HAP-1 (cell line): ENCODE data around the gene FAM111A.

Experiments used
- DNase-seq, 2 experiments: peaks; one replicate each; pipeline ENCODE4 v3.0.0-alpha.2; 2016 to 2020; ENCODE audit warnings: low spot score in 2 of 2
- H3K27me3 ChIP-seq: fragments of 250-450 bp; sonication (Bioruptor Pico); 2 replicates; pipeline ENCODE4 v1.5.1; 2020; ENCODE audit warnings: low read depth, mild to moderate bottlenecking, moderate library complexity
- H3K36me3 ChIP-seq: fragments of 250-450 bp; sonication (Bioruptor Pico); replicated peaks from 2 replicates; pipeline ENCODE4 v1.5.1; 2020; ENCODE audit warnings: mild to moderate bottlenecking
- H3K4me1 ChIP-seq: fragments of 250-450 bp; sonication (Bioruptor Pico); 2 replicates; pipeline ENCODE4 v1.5.1; 2020; ENCODE audit warnings: mild to moderate bottlenecking
- H3K4me3 ChIP-seq: fragments of 250-450 bp; sonication (Bioruptor Pico); 2 replicates; pipeline ENCODE4 v1.5.1; 2020; ENCODE audit warnings: mild to moderate bottlenecking, moderate library complexity
- H3K9me3 ChIP-seq: fragments of 250-450 bp; sonication (Bioruptor Pico); 2 replicates; pipeline ENCODE4 v1.5.1; 2020; ENCODE audit warnings: mild to moderate bottlenecking, moderate library complexity
- in situ Hi-C: fragments of 300-500 bp; cut with MboI; formaldehyde crosslinking; loops from 3 replicates; pipeline ENCODE4 v1.14.3; 2020; ENCODE audit warnings: low sequenced_read_pairs, inconsistent platforms, mixed read lengths

The FAM111A gene

DNA sequence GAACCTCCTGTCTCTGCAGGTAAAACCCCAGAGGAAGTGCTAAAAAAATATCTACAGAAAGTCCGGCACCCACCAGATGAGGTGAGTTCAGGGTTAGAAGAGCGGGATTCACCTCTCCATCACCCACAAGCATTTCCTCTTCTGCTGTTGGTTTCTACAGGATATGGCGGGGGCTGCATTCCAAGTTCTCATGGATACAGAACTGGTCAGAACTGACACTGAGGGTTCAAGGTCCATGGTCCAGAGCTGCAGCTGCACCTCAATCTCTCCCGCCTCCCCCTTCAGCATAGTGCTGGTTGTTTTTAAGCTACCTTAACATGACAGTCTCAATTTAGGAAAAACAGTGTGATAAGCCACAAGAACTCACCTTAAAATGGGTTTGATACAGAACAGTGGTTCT lies 48.4 kb downstream of the FAM111A start:
- DNase-seq, result no peak
- no peaks in the 10 kb centered on the region for H3K27me3 ChIP-seq
- no peak overlapping the region for H3K4me3 ChIP-seq
- H3K36me3 ChIP-seq, result peaks cover 16% of the 10 kb centered on the region
- peaks cover 4% of the 10 kb centered on the region; the same call in 1 of the 2 replicates for H3K4me1 ChIP-seq
- in situ Hi-C loops, result no loop called here
- no peaks in the 10 kb centered on the region for H3K9me3 ChIP-seq

DNA sequence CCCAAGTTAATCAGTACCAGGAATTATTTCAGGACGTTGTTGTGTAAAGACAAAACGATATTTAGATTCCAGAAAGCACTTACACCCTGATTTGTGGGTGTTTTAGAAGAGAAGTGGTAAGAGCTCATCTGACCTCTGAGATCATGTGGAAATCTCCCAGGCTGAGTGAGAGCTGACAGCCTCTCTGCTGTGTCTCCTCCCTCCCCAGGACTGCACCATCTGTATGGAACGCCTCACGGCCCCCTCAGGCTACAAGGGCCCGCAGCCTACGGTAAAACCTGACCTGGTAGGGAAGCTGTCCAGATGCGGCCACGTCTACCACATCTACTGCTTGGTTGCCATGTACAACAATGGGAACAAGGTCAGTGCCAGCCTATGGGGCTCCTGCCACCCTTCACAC lies 49.2 kb downstream of the FAM111A start:
- Histone ChIP-seq H3K4me1 (peaks cover 4% of the 10 kb centered on the region; the same call in 1 of the 2 replicates), H3K27me3 (no peaks in the 10 kb centered on the region), H3K9me3 (no peaks in the 10 kb centered on the region), H3K4me3 (no peak overlapping the region), H3K36me3 (peaks cover 24% of the 10 kb centered on the region)
- in situ Hi-C loops, result no loop called here
- no peak for DNase-seq

DNA sequence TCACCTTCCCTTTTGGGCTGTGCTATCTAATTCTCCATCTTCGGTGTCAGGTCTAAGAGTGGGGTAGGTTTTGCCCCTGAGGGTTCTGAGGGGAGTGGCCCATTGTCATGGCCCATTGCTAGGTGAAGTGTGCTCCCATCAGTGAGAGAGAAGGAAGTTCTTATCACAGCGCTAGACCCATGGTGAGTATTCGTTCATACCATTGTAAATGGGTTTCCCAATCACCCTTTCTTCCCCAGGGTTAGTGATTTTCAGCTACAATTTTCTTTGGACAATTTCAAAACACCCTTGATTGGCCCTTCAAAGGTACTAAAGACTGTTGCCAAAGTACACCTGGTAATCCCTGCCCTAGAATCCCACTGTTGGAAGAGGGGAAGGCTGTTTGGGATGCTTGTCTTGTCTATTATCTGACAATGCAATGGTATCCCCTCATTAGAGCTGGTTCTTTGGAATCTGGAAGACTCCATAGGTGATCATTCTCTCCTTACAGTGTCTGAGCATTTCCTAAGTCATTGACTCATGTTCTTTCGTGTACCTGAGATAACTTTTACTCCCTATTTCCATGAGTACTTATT lies 49.9 kb downstream of the FAM111A start:
- Histone ChIP-seq H3K4me3 (no peak overlapping the region), H3K36me3 (peaks cover 24% of the 10 kb centered on the region), H3K4me1 (peaks cover 4% of the 10 kb centered on the region; the same call in 1 of the 2 replicates), H3K27me3 (no peaks in the 10 kb centered on the region), H3K9me3 (no peaks in the 10 kb centered on the region)
- in situ Hi-C loops, result no loop called here
- no peak for DNase-seq

DNA sequence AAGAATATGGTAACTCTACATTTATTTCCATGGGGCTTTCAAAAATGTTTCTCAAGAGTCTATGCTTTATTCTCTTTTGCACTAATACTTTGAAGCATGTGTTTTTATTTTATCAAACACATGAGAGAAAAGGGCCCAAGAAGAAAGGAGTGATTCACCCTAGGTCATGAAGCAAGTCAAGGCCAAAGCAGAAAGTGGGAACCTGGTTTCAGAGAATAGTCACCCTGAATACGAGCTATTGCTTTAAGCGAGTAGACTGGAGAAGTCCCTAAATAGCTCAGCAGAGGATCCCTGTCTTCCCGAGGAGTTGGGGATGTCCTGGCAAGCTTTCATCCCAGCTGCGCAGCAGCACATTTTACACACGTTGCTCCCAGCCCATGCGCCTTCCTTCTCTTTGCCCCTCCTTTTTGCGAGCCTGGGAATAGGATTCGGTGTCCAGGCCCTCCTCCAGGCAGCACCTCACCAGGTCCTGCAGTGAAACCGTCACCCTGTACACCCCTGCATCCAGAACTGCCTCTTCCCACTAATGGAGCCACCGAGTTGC lies 51.0 kb downstream of the FAM111A start:
- no peak overlapping the region for H3K4me3 ChIP-seq
- no peaks in the 10 kb centered on the region for H3K9me3 ChIP-seq
- H3K4me1 ChIP-seq, result peaks cover 4% of the 10 kb centered on the region; the same call in 1 of the 2 replicates
- in situ Hi-C loops, result no loop called here
- H3K27me3 ChIP-seq, result no peaks in the 10 kb centered on the region
- H3K36me3 ChIP-seq, result peaks cover 24% of the 10 kb centered on the region
- DNase-seq, result no peak

DNA sequence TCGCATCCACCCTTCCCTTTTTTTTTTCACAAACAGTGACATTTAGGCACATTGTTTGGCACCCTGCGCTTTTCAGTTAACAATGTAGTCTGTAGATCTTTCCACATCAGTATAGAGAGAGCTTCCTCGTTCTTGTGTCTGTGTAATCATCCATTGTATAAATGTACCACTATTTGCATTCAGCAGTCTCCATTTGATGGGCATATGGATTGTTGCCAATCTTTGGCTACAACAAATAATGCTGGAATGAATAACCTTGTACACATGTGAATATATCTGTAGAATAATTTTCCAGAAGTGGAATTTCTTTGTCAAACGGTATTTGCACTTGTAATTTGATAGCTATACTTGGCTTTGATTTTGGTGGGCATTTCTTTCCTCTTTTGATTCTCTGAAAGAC lies 52.9 kb downstream of the FAM111A start:
- Histone ChIP-seq H3K4me3 (no peak overlapping the region), H3K27me3 (no peaks in the 10 kb centered on the region), H3K36me3 (peaks cover 24% of the 10 kb centered on the region), H3K4me1 (peaks cover 4% of the 10 kb centered on the region; the same call in 1 of the 2 replicates), H3K9me3 (no peaks in the 10 kb centered on the region)
- DNase-seq, result no peak
- in situ Hi-C loops, result no loop called here

DNA sequence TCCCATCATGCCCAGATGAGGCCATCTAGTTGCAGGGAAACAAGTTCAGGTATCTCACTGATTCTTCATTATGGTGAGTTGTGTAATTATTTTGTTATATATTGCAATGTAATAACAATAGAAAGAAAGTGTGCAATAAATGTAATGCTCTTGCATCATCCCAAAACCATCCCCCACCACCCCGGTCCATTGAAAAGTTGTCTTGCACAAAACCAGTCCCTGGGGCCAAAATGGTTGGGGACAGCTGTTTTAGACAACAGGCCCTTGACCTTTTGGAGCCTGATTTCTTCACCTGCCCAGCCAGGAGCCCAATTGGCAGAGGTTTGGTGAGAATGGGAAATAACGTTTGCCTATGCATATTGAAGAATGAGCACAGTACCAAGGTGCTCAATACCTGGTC lies 54.1 kb downstream of the FAM111A start:
- Histone ChIP-seq H3K9me3 (no peaks in the 10 kb centered on the region), H3K36me3 (peaks cover 24% of the 10 kb centered on the region), H3K4me3 (no peak overlapping the region), H3K4me1 (peaks cover 4% of the 10 kb centered on the region; the same call in 1 of the 2 replicates), H3K27me3 (no peaks in the 10 kb centered on the region)
- in situ Hi-C loops, result no loop called here
- DNase-seq, result no peak

DNA sequence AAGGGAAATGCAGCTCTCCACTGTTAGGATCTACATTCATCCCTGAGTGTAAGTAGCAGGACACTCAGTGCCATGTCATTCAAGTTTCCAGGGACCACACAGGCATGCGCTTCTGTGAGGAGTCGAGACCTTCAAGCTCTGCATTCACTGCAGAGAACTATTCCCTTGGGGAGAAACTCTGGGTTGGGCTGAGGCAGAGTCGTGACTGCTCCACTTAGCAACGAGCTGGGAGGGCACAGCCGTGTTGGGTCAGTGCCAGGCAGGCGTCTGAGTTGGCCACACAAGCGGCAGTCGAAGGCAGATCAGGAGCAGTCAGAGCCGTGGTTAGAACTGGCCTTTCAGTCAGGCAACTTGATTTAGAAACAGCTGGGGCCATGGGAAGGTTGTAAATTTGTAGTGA lies 55.3 kb downstream of the FAM111A start:
- no peak for DNase-seq
- Histone ChIP-seq H3K4me1 (peaks cover 1% of the 10 kb centered on the region; the same call in 1 of the 2 replicates), H3K9me3 (no peaks in the 10 kb centered on the region), H3K4me3 (no peak overlapping the region), H3K36me3 (peaks cover 15% of the 10 kb centered on the region), H3K27me3 (no peaks in the 10 kb centered on the region)
- in situ Hi-C loops, result no loop called here

DNA sequence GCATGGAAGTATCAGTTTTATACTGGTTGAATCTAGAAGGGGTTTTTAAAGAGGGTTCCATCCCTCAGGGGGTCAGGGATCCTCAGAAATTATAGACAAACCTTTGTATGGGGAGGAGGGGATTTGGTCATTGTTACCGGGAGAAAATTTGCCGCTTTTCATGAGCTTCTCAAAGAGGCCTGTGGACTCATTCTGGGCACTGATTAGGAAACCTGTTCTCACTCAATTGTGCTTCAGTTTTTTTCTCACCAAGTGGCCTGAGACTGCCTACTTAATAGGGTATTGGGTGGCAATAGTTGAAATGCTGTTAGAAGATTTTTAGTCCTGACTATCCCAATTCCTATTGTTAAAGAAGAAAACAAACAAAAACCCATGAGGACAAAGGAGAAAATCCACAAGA lies 56.1 kb downstream of the FAM111A start:
- DNase-seq, result no peak
- H3K4me1 ChIP-seq, result no peaks in the 10 kb centered on the region
- no peaks in the 10 kb centered on the region for H3K9me3 ChIP-seq
- peaks cover 18% of the 10 kb centered on the region for H3K36me3 ChIP-seq
- H3K27me3 ChIP-seq, result no peaks in the 10 kb centered on the region
- no peak overlapping the region for H3K4me3 ChIP-seq
- in situ Hi-C loops, result no loop called here

DNA sequence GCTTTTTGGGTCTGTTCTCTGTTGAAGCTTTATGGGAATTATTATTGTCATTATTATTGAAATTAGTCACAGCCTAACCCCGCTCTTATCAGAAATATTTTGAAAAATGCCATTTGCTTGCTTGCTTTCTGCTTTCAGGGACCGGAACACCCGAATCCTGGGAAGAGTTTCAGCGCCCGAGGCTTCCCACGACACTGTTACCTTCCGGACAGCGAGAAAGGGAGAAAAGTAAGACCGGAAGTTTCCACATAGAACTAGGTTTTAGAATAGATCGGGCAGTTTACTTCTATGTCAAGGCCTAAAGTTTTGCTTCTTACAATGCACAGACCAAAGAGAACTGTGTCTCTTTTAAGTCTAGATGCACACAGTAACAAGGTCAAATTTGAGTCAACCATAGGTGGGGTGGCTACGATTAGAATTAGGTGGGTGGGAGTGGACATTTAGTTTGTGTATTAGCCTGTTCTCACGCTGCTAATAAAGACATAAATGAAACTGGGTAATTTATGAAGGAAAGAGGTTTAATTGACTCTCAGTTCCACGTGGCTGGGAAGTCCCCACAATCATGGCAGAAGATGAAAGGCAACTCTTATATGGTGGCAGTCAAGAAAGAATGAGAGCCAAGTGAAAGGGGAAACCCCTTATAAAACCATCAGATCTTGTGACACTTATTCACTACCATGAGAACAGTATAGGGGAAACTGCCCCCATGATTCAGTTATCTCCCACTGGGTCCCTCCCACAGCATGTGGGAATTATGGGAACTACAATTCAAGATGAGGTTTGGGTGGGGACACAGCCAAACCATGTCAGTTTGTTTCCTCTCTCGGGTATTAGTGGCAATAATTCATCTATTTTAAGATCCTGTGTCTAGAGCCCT lies 57.1 kb downstream of the FAM111A start:
- Histone ChIP-seq H3K27me3 (no peaks in the 10 kb centered on the region), H3K4me3 (no peak overlapping the region), H3K4me1 (no peaks in the 10 kb centered on the region), H3K9me3 (no peaks in the 10 kb centered on the region), H3K36me3 (peaks cover 18% of the 10 kb centered on the region)
- in situ Hi-C loops, result no loop called here
- DNase-seq, result no peak

DNA sequence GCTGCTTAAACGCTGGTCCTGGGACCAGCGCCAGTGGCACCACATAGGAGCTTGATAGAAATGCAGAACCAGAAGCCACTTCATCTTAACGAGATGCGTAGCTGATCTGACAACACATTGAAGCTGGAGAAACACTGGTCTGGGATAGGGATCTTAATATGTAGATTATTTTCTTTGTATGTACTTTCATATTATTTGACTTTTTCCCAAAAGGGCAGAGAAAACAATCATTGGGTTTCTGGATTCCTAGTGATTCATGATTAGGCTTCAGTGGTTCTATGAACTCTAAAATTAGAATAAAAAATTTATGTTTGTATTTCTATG lies 57.7 kb downstream of the FAM111A start:
- H3K27me3 ChIP-seq, result no peaks in the 10 kb centered on the region
- no peaks in the 10 kb centered on the region for H3K9me3 ChIP-seq
- H3K36me3 ChIP-seq, result peaks cover 18% of the 10 kb centered on the region
- H3K4me1 ChIP-seq, result no peaks in the 10 kb centered on the region
- DNase-seq, result no peak
- in situ Hi-C loops, result no loop called here
- H3K4me3 ChIP-seq, result no peak overlapping the region

DNA sequence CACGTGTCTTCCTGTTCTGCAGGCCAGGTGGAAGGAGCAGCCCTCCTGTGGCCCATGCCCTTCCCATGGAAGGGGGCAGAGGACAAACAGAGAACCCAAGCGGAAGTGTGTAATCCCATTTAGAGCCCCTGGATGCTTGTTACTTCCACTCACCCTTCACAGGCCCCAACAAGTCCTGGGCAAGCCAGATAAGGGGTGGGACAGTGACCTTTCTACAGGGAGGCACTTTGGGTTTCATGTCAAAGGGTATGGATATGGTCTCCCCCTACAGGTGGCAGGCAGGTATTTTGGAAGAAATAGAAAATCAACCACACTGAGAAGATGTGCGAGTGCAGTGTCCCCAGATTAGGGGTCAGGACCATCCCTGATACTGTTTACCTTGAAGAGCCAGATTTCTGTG lies 58.7 kb downstream of the FAM111A start:
- no peaks in the 10 kb centered on the region for H3K27me3 ChIP-seq
- in situ Hi-C loops, result no loop called here
- H3K36me3 ChIP-seq, result peaks cover 9% of the 10 kb centered on the region
- H3K9me3 ChIP-seq, result no peaks in the 10 kb centered on the region
- H3K4me3 ChIP-seq, result no peak overlapping the region
- DNase-seq, result no peak
- no peaks in the 10 kb centered on the region for H3K4me1 ChIP-seq
